Muscle of leg (tissue), 11 donors: ENCODE results near the gene ALB. TPM values are rescaled to one million over a fixed set of nuclear protein-coding genes. Genes with fewer than 3 reads are reported as not detected.

Source experiments
- DNase-seq: peaks from one replicate; pipeline ENCODE4 v3.0.0; 2013
- H3K27ac ChIP-seq: one replicate; pipeline ENCODE4 v1.5.1; 2013; ENCODE audit warnings: mild to moderate bottlenecking, low read length, control low read depth
- H3K27me3 ChIP-seq: one replicate; pipeline ENCODE4 v1.6.1; 2013; ENCODE audit warnings: low read length; ENCODE audit not compliant: control insufficient read depth, insufficient read depth
- H3K36me3 ChIP-seq: one replicate; pipeline ENCODE4 v1.6.1; 2013; ENCODE audit warnings: low read length; ENCODE audit not compliant: control insufficient read depth, insufficient read depth
- H3K4me1 ChIP-seq: one replicate; pipeline ENCODE4 v1.6.1; 2013; ENCODE audit warnings: low read length; ENCODE audit not compliant: control insufficient read depth, insufficient read depth
- H3K4me3 ChIP-seq: one replicate; pipeline ENCODE4 v1.5.1; 2013; ENCODE audit warnings: low read length, control low read depth
- H3K9me3 ChIP-seq: replicated peaks from 2 replicates; pipeline ENCODE4 v1.6.1; 2013; ENCODE audit warnings: low read depth, low read length; ENCODE audit not compliant: control insufficient read depth
- whole genome bisulfite sequencing: methylation state at CpG from one replicate; pipeline ENCODE4 v1.1.5; 2013; ENCODE audit warnings: missing lambda C conversion rate; ENCODE audit not compliant: insufficient coverage; 5-methylcytosine and 5-hydroxymethylcytosine counted together
- polyA plus RNA-seq, 8 donors: library from polyadenylated mRNA; unstranded; fragments of 120-200 nt; gene quantifications; one replicate each; pipeline versions ENCODE4 v1.2.1 to v1.2.3, GENCODE V29; 2013; ENCODE audit warnings: inconsistent platforms in 1 of 8, low replicate concordance in 1 of 8; ENCODE audit not compliant: insufficient read length in 8 of 8, insufficient read depth in 1 of 8
- total RNA-seq: library from RNA; stranded (reverse); fragments of 120-200 nt; gene quantifications from one replicate; pipeline ENCODE4 v1.2.4, GENCODE V29; 2013

ALB gene
- total and polyA plus RNA-seq, 9 donors, result 0.72 to 376 (median 1.8) TPM

DNA sequence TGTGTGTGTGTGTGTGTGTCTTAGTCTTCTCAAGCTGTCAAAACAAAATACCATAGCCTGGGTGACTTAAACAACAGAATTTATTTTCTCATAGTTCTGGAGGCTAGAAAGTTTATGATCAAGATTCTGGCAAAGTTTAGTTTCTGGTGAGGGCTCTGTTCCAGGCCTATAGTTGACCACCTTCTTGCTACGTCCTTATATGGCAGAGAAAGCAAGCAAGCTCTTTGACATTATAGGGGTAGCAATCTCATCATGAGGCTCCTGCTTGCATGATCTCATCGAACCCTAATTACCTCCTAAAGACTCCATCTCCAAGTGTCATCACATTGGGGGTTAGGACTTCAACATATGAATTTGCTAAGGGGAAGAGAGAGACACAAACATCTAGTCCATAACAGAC, 25.0 kb downstream of the ALB start:
- H3K27ac ChIP-seq, result no peak overlapping the region
- no CpG with 5 or more reads among the region's 2 CpGs for WGBS
- H3K27me3 ChIP-seq, result no peaks in the 10 kb centered on the region
- H3K36me3 ChIP-seq, result no peaks in the 10 kb centered on the region
- H3K9me3 ChIP-seq, result no peaks in the 10 kb centered on the region
- no peak for DNase-seq
- H3K4me3 ChIP-seq, result no peak overlapping the region
- no peaks in the 10 kb centered on the region for H3K4me1 ChIP-seq

DNA sequence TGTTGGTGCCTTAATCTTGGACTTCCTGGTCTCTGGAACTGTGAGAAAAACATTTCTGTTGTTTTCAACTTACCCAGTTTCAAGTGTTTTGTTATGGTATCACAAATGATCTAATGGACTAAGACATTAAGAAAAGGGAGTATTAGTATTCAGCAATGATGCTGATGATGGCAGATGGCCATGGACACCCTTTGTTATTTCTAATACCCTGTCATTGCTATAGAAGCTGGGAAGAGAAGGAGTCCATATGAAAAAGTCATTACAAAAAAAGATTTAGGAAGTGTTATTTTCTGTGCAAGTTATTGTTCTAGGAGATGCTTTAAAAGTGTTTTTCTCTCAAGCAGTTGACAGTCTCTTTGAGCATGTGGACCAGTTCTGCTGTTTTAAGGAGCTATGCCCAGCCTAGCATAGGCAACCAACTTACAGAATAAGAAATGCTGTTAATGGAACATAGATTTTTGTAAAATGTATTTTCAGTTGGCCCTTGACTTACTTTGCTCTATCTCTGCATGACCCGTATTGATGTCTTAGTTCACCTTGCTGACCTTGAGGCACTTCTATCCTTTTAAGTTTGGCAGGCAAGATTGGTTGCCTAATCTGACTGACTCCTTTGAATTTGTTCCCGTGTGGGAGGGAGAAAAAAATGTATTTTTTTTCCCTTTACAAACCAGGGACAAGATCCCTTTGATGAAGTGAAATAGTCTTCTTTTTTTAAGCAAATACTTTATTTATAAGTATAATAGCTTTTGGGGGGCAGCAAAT, 25.9 kb downstream of the ALB start:
- Histone ChIP-seq H3K4me3 (no peak overlapping the region), H3K9me3 (no peaks in the 10 kb centered on the region), H3K36me3 (no peaks in the 10 kb centered on the region), H3K4me1 (no peaks in the 10 kb centered on the region), H3K27ac (no peak overlapping the region), H3K27me3 (no peaks in the 10 kb centered on the region)
- WGBS, result no CpG with 5 or more reads among the region's 2 CpGs
- no peak for DNase-seq

- Histone ChIP-seq H3K27ac (no peak overlapping the region), H3K9me3 (no peaks in the 10 kb centered on the region), H3K27me3 (no peaks in the 10 kb centered on the region), H3K4me1 (no peaks in the 10 kb centered on the region), H3K36me3 (no peaks in the 10 kb centered on the region), H3K4me3 (no peak overlapping the region)
- WGBS, result no CpG with 5 or more reads among the region's 1 CpG
- DNase-seq, result no peak
Measured at GRCh38 chr4:73431813-73432168, 27.7 kb downstream of the ALB start.

DNA sequence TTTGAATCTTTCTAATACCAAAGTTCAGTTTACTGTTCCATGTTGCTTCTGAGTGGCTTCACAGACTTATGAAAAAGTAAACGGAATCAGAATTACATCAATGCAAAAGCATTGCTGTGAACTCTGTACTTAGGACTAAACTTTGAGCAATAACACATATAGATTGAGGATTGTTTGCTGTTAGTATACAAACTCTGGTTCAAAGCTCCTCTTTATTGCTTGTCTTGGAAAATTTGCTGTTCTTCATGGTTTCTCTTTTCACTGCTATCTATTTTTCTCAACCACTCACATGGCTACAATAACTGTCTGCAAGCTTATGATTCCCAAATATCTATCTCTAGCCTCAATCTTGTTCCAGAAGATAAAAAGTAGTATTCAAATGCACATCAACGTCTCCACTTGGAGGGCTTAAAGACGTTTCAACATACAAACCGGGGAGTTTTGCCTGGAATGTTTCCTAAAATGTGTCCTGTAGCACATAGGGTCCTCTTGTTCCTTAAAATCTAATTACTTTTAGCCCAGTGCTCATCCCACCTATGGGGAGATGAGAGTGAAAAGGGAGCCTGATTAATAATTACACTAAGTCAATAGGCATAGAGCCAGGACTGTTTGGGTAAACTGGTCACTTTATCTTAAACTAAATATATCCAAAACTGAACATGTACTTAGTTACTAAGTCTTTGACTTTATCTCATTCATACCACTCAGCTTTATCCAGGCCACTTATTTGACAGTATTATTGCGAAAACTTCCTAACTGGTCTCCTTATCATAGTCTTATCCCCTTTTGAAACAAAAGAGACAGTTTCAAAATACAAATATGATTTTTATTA, 28.3 kb downstream of the ALB start:
- no peaks in the 10 kb centered on the region for H3K9me3 ChIP-seq
- H3K4me1 ChIP-seq, result no peaks in the 10 kb centered on the region
- H3K4me3 ChIP-seq, result no peak overlapping the region
- no CpG with 5 or more reads among the region's 5 CpGs for WGBS
- H3K27ac ChIP-seq, result no peak overlapping the region
- H3K27me3 ChIP-seq, result no peaks in the 10 kb centered on the region
- H3K36me3 ChIP-seq, result no peaks in the 10 kb centered on the region
- no peak for DNase-seq

DNA sequence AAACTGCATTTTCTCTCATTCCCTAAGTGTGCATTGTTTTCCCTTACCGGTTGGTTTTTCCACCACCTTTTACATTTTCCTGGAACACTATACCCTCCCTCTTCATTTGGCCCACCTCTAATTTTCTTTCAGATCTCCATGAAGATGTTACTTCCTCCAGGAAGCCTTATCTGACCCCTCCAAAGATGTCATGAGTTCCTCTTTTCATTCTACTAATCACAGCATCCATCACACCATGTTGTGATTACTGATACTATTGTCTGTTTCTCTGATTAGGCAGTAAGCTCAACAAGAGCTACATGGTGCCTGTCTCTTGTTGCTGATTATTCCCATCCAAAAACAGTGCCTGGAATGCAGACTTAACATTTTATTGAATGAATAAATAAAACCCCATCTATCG, 29.1 kb downstream of the ALB start:
- Histone ChIP-seq H3K27me3 (no peaks in the 10 kb centered on the region), H3K9me3 (no peaks in the 10 kb centered on the region), H3K27ac (no peak overlapping the region), H3K4me3 (no peak overlapping the region), H3K36me3 (no peaks in the 10 kb centered on the region), H3K4me1 (no peaks in the 10 kb centered on the region)
- WGBS, result 90% methylated on average over 1 of the region's 2 CpGs
- DNase-seq, result no peak

DNA sequence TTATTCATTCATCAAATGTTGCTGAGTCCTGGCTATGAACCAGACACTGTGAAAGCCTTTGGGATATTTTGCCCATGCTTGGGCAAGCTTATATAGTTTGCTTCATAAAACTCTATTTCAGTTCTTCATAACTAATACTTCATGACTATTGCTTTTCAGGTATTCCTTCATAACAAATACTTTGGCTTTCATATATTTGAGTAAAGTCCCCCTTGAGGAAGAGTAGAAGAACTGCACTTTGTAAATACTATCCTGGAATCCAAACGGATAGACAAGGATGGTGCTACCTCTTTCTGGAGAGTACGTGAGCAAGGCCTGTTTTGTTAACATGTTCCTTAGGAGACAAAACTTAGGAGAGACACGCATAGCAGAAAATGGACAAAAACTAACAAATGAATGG, 30.2 kb downstream of the ALB start:
- H3K36me3 ChIP-seq, result no peaks in the 10 kb centered on the region
- no peak overlapping the region for H3K4me3 ChIP-seq
- H3K27ac ChIP-seq, result no peak overlapping the region
- no peaks in the 10 kb centered on the region for H3K4me1 ChIP-seq
- WGBS, result 31% methylated on average over 3 of the region's 3 CpGs
- DNase-seq, result peak; percentile 3
- no peaks in the 10 kb centered on the region for H3K27me3 ChIP-seq
- no peaks in the 10 kb centered on the region for H3K9me3 ChIP-seq

DNA sequence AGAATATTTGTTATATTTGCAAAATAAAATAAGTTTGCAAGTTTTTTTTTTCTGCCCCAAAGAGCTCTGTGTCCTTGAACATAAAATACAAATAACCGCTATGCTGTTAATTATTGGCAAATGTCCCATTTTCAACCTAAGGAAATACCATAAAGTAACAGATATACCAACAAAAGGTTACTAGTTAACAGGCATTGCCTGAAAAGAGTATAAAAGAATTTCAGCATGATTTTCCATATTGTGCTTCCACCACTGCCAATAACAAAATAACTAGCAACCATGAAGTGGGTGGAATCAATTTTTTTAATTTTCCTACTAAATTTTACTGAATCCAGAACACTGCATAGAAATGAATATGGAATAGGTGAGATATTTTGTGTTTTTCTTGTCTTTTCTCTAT, 31.9 kb downstream of the ALB start, which contains the start of gene AFP:
AFP (plus strand) TSS at position 238 of the 400 bp plus-strand sequence; CDS start at position 280, 42 bp downstream.
- Histone ChIP-seq H3K4me3 (no peak within 1 kb of the TSS), H3K27me3 (no peaks in the 10 kb centered on the region), H3K4me1 (no peaks in the 10 kb centered on the region), H3K27ac (no peak within 1 kb of the TSS), H3K36me3 (no peaks in the 10 kb centered on the region), H3K9me3 (no peaks in the 10 kb centered on the region)
- DNase-seq, result no peak
- no CpG with 5 or more reads among the region's 1 CpG for WGBS

DNA sequence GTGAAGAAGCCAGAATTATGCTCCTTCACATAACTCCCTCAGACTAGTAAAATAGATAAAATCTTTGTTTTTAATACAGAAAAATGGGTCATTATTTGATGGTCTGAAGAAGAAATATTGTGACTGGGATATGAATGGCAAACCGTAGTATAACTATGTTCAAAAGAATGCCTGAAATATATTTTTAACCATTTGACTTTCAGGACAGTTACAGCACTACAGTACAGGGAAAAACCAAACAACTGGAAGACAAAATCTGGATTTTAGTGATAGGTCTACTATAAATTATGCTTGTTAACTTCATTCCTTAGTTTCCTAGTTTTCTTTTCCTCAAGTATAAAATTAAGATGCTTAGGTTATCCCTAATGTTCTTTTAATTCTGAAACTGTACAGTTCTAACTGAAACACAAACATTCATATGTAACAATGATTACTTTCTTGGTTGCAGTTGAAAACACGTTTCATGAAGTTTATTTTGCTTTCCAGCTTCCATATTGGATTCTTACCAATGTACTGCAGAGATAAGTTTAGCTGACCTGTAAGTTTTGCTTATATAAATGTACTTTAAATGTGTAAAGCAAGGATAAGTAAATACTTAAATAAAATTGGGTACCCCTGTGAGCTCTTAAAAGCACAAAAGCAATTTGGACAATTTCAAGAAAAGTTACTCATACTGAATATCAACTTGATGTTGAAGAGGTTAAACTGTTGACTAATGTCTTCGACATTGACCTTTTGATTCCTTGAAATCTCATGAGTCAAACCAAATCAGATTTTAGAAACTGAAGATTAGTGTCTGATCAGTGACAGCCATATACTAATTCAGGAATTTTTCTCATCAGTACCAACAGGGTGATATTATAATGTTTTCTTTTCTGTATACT, 32.8 kb downstream of the ALB start:
- Histone ChIP-seq H3K36me3 (no peaks in the 10 kb centered on the region), H3K27me3 (no peaks in the 10 kb centered on the region), H3K27ac (no peak overlapping the region), H3K9me3 (no peaks in the 10 kb centered on the region), H3K4me3 (no peak overlapping the region), H3K4me1 (no peaks in the 10 kb centered on the region)
- no CpG with 5 or more reads among the region's 3 CpGs for WGBS
- no peak for DNase-seq

DNA sequence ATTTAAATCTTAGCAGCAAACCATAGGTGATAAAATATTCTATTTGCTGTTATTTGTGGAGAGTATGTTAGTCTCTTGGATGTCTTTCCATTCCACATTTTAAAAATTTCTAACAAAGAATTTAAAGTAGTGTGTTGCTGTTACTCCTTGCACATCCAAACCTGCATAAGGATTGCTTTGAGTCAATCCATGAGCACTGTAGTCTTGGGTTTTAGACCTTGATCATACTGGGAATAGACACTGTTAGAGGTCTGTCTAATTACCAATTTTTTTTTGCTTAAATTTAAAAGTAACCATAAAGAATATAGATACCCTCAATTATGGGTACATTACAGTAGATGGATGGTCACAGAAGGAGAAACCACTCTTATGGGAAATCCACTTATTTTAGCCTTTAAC, 33.5 kb downstream of the ALB start:
- Histone ChIP-seq H3K4me1 (no peaks in the 10 kb centered on the region), H3K4me3 (no peak overlapping the region), H3K27me3 (no peaks in the 10 kb centered on the region), H3K36me3 (no peaks in the 10 kb centered on the region), H3K27ac (no peak overlapping the region), H3K9me3 (no peaks in the 10 kb centered on the region)
- DNase-seq, result no peak

- no peaks in the 10 kb centered on the region for H3K9me3 ChIP-seq
- H3K36me3 ChIP-seq, result no peaks in the 10 kb centered on the region
- H3K4me3 ChIP-seq, result no peak overlapping the region
- no peaks in the 10 kb centered on the region for H3K4me1 ChIP-seq
- no peak overlapping the region for H3K27ac ChIP-seq
- no peak for DNase-seq
- WGBS, result no CpG with 5 or more reads among the region's 1 CpG
- H3K27me3 ChIP-seq, result no peaks in the 10 kb centered on the region
Measured at GRCh38 chr4:73438048-73438447, 34.0 kb downstream of the ALB start.
